NB4 (cell line): Measurements from ENCODE around the gene COL1A2.

Source experiments
- MYC ChIP-seq: IDR thresholded peaks from 2 replicates; pipeline ENCODE4 v1.6.1; 2011; ENCODE audit warnings: low read depth, low read length
- POLR2A ChIP-seq: IDR thresholded peaks from 2 replicates; pipeline ENCODE4 v1.6.1; 2011; ENCODE audit warnings: mild to moderate bottlenecking; ENCODE audit not compliant: insufficient read length; ENCODE audit errors: extremely low read depth
- TF ChIP-seq, protein P1 (sequence below): IDR thresholded peaks from 2 replicates; pipeline ENCODE4 v1.6.1; 2011; ENCODE audit warnings: low read depth, low read length
- TF ChIP-seq, protein P2 (sequence below): IDR thresholded peaks from one replicate; pipeline ENCODE4 v1.5.1; 2012; ENCODE audit warnings: low read depth, low read length

GRCh38 chr7:94388540-94388939 lies 6.2 kb upstream of the COL1A2 start:
- TF ChIP-seq, protein P1, sequence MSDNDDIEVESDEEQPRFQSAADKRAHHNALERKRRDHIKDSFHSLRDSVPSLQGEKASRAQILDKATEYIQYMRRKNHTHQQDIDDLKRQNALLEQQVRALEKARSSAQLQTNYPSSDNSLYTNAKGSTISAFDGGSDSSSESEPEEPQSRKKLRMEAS: no peak
- TF ChIP-seq, protein P2, sequence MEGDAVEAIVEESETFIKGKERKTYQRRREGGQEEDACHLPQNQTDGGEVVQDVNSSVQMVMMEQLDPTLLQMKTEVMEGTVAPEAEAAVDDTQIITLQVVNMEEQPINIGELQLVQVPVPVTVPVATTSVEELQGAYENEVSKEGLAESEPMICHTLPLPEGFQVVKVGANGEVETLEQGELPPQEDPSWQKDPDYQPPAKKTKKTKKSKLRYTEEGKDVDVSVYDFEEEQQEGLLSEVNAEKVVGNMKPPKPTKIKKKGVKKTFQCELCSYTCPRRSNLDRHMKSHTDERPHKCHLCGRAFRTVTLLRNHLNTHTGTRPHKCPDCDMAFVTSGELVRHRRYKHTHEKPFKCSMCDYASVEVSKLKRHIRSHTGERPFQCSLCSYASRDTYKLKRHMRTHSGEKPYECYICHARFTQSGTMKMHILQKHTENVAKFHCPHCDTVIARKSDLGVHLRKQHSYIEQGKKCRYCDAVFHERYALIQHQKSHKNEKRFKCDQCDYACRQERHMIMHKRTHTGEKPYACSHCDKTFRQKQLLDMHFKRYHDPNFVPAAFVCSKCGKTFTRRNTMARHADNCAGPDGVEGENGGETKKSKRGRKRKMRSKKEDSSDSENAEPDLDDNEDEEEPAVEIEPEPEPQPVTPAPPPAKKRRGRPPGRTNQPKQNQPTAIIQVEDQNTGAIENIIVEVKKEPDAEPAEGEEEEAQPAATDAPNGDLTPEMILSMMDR: no peak
- TF ChIP-seq POLR2A (no peak), MYC (no peak)
